Adipose tissue (tissue), 3 donors: ENCODE results near the gene MPPE1. TPM values are rescaled to one million over a fixed set of nuclear protein-coding genes. Genes with fewer than 3 reads are reported as not detected.
"Not testable (repeated sequence)": the region's sequence is repeated elsewhere in the genome, so short reads cannot be mapped to it uniquely, and the experiment has no call there.

ENCODE experiments used
- H3K27ac ChIP-seq: one replicate; pipeline ENCODE4 v1.5.1; 2013; ENCODE audit warnings: low read depth, low read length
- WGBS, 3 donors: extraction: QIAGEN DNeasy Blood & Tissue Kit; methylation state at CpG; one replicate each; pipeline ENCODE4 v1.1.7; 2013; 5-methylcytosine and 5-hydroxymethylcytosine counted together
- polyA plus RNA-seq, 3 donors: library from polyadenylated mRNA; stranded (reverse); fragments of 200-250 nt; gene quantifications; one replicate each; pipeline ENCODE4 v1.2.3, GENCODE V29; 2013
- donor health status: healthy with polysubstance abuse.
- donor health status: Bipolar disorder and iron deficiency.
- donor health status: healthy.

Gene MPPE1
- polyA plus RNA-seq, result 10 to 100 TPM; 23.2 to 26.5 (median 26.0) TPM

- 0 to 1% (median 0%) methylated on average over 88 to 106 of the region's 106 CpGs for WGBS, 3 donors
- H3K27ac ChIP-seq, result peak within 1 kb of the TSS; percentile 100
These were observed at the start of gene MPPE1 for GRCh38 chr18:11908182-11909060. Gene MPPE1 (minus strand): TSS chr18:11908317. CDS start chr18:11897264, 11,053 bp downstream.

DNA sequence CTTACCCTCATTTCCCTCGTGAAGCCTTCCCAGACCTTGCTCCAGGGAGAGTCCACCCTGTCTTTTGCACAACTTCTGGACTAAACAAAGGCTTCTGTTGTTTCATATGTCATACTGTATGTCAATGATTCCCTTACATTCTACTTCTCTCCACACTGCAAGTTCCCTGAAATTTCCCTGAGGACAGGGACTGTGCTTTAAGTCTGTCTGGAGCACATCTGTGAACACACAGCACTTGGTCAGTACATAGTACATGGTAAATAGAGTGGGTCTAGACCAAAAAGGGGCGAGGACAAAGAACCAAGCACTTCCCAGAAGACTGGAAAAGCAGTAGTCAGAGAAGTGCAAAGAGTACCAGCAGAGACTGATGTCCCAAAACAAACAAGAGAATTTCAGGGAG, 49.5 kb upstream of the MPPE1 start:
- no peak overlapping the region for H3K27ac ChIP-seq
- 74 to 85% (median 80%) methylated on average over 2 of the region's 2 CpGs for WGBS, 3 donors

- WGBS, 3 donors, result 85 to 98% (median 96%) methylated on average over 10 of the region's 10 CpGs
- H3K27ac ChIP-seq, result no peak overlapping the region
These were observed 48.5 kb upstream of the MPPE1 start for GRCh38 chr18:11956371-11957308.

DNA sequence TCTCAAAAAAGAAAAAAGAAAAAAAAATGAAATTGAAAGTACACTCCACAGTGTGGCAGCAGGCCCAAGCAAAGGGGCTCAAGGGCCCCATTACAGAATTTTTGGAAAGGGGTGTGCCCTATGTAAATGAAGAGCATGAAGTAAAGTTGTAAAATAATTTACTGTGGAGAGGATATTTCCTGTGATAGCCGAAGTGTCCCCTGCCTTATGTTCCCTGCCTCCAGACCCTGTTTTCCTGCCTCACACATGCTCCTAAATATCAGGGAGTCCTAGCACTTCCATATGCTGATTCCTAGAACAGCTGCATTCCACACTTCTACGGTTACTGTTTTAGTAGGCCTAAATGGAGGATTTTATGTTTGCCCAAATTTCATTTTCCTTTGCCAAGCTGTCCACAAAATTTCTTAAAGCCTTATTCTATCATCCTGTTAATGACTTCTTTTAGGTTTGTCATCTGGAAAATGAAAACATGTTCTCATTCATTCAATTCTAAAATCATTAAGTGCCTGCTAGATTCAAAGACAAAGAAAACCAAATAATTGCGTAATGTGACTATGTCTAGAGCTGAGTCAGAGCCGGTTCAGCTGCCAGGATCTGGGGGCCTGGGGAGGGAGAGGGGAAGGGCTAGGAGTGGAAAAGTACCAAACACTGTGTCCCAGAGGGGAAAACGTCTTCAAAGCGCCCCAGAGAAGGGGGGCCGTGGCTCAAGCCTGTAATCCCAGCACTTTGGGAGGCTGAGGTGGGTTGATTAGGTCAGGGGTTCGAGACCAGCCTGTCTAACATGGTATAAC, 47.3 kb upstream of the MPPE1 start:
- 38 to 63% (median 40%) methylated on average over 8 of the region's 8 CpGs for WGBS, 3 donors
- no peak overlapping the region for H3K27ac ChIP-seq

GRCh38 chr18:11953113-11953512, 45.0 kb upstream of the MPPE1 start:
- no peak overlapping the region for H3K27ac ChIP-seq

DNA sequence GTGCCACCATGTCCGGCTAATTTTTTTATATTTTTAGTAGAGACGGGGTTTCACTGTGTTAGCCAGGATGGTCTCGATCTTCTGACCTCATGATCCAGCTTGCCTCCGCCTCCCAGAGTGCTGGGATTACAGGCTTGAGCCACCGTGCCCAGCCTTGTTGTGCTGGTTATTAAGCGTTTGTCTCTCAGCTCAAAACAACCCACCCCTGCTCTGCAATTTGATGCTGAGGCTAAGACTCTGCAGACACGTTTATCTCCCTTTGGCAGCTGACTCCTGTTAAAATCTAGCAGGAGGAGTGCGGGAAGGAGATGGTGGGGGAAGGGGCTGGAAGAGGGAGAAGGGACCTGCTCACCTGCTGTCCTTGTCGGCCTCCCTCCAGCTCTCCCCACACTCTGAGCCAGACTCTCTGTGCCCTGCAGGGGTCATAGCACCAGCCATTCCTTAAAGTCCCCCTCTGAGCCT, 43.3 kb upstream of the MPPE1 start:
- 44 to 82% (median 72%) methylated on average over 9 of the region's 9 CpGs for WGBS, 3 donors
- no peak overlapping the region for H3K27ac ChIP-seq

More at GRCh38 chr18:11953113-11953512, 45.0 kb upstream of the MPPE1 start:
- 79 to 88% (median 87%) methylated on average over 5 of the region's 5 CpGs for WGBS, 3 donors

GRCh38 chr18:11950824-11951223, 42.7 kb upstream of the MPPE1 start:
- WGBS, 3 donors, result 34 to 81% (median 80%) methylated on average over 5 of the region's 5 CpGs
- no peak overlapping the region for H3K27ac ChIP-seq

DNA sequence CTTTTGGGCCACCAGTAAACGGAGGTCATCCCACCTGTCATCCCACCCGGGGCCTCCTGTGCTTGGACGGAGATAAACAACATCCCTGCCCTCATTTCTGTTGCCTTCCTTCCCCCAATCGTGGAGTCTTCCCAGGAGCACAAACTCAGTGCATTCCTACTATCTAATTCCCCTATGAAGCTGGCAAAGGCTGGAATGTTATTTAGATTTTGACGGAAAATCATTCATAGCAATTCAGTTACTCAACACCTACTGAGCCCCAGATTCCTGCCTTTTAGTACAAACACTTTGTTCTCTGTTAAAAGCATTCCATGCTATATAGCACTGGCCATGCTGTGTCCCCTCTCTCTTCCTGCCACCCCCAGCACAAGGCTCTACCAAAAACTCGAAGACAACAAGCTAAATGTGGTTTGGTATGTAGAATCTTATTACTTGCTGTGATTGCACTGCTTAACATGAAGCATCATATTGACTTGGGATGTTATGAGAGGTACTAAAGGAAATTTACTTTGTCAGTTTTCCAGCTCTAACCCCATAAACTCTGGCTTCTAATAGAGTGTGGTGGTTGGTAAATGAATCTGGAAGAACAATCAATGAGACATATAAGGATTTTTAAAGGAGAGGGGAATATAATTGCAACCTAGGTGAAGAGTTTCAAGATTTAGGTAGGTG, 40.9 kb upstream of the MPPE1 start:
- 41 to 78% (median 76%) methylated on average over 6 of the region's 6 CpGs for WGBS, 3 donors
- H3K27ac ChIP-seq, result no peak overlapping the region

DNA sequence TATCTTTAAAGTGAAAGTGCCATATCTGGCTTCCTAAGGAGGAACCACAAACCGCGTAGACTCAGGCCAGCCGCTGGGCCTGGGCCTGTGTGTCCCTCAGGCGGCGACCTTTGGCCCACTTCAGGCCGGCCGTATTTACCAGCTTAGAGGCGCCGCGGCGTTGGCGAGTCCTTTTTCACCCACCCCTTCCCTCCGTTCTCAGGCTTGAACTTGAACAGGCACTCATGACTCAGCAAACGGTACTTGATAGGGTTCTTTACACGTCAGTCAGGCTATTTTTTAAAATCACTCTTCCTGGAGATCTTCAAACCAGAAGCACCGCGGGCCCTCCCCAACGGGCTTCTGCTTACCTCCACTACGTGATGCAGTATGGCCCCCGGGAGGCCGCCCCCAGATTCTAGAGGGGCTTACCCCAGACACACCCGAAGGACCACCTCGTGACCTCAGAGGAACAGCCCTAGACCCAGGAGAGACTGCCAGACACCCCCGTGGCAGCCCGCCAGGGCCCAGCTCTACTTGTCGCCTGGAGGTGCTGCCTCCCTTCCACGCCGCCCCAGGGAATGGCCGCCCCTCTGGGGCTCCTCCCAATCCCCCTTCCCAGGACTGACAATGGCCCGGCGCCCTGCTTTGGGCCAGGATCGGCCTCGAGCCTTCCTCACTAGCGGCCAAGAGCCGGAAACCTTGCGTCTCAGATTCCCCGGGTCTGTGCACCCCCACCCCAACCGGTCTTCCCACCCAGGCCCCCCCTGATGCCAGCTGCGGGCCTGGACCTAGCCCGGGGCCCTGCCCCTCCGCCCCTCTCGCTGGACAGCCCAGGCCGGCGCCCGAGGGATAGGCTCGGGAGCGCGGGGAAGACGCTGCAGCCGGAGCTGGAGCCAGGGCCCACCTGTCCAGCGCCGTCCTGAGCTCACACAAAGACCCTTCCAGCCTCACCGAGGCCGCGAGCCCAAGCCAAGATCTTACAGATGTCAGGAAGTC, 39.4 kb upstream of the MPPE1 start:
- peak overlapping the region; percentile 35 for H3K27ac ChIP-seq
- 7 to 10% (median 8%) methylated on average over 55 of the region's 55 CpGs for WGBS, 3 donors

GRCh38 chr18:11946756-11947155, 38.6 kb upstream of the MPPE1 start:
- 8 to 30% (median 23%) methylated on average over 3 of the region's 3 CpGs for WGBS, 3 donors
- peak overlapping the region; percentile 91 for H3K27ac ChIP-seq

DNA sequence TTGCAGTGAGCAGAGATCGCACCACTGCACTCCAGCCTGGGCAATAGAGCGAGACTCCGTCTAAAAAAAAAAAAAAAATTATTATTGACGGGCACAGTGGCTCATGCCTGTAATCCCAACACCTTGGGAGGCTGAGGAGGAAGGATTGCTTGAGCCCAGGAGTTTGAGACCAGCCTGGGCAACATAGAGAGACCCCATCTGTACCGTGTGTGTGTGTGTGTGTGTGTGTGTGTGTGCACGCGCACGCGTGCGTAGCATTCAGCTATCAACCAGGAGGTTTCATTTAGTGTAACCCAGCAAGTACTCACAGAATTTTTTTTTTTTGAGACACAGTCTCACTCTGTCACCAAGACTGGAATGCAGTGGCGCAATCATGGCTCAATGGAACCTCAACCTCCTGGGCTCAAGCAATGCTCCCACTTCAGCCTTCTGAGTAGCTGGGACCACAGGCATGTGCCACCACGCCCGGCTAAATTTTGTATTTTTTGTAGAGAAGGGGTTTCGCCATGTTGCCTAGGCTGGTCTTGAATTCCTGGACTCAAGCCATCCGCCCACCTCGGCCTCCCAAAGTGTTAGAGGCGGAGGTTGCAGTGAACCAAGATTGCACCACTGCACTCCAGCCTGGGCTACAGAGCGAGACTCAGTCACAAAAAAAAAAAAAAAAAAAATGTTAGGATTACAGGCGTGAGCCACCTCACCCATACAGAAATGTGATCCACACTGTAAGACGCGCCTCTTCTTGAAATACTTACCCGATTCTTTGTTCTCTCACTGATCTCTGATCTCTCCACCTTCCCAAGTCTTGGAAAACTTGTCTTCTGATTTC, 37.9 kb upstream of the MPPE1 start:
- H3K27ac ChIP-seq, result not testable (repeated sequence)
- WGBS, 3 donors, result 80 to 85% (median 83%) methylated on average over 22 of the region's 22 CpGs

DNA sequence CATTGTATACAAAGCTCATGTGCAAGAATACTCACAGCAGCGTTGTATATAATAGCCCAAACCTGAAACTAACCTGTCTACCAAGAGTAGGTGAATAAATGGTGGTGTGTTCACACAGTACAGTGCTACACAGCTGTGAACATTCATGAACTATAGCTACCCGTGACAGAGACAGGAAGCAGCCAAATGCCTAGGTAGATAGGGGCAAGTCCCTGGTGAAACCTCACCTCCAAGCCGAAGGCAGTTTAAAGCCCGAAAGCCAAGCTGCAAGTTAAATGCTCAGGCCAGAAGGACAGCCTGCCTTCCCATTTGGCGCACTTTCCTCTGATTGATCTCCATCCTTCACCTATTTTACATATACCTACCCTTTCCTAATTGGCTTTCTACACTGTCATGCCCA, 36.7 kb upstream of the MPPE1 start:
- no peak overlapping the region for H3K27ac ChIP-seq
- 71 to 94% (median 84%) methylated on average over 5 of the region's 5 CpGs for whole genome bisulfite sequencing, 3 donors

- H3K27ac ChIP-seq, result no peak overlapping the region
- 77 to 87% (median 78%) methylated on average over 4 of the region's 4 CpGs for WGBS, 3 donors
These were observed 36.1 kb upstream of the MPPE1 start for GRCh38 chr18:11944252-11944651.

DNA sequence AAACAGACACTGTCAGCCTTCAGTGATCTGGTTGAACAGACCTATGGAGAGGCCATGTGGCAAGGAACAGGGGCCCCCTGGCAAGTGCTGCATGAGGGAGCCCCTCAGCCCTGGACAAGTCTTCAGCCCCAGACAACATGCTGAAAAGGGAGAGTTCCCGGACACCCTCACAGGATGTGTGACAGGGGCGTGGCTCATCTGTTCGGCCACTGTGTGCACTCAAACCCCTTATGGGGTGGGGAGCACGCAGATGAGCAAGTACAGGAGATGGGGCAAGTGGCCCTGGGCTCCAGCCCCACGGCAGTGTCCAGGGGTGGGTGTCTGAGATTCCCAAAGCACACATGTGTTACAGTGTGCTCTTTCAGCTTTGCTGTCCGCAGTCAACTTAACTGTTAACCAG, 35.4 kb upstream of the MPPE1 start:
- WGBS, 3 donors, result 77 to 86% (median 84%) methylated on average over 6 of the region's 6 CpGs
- H3K27ac ChIP-seq, result no peak overlapping the region

DNA sequence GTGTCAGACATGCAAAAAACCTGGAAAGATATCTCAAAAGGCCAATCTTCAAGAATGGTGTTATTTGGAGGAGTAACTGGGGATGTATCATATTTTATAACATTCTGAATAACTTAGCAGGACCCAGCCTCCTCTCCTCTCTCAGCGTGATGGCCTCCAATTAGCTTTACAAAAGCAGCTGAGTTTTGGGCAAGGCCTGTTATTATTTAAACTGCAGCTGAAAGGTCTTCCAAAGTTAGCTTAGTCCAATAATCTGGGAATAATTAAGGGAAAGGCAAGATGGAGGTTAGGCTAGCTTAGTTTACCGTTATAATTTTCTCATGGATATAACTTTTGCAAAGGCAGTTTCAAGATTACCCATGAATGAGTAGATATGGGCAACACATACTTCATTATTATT, 32.8 kb upstream of the MPPE1 start:
- WGBS, 3 donors, result 76 to 92% (median 85%) methylated on average over 2 of the region's 2 CpGs
- H3K27ac ChIP-seq, result no peak overlapping the region
